Osteoblast (primary cell): ENCODE results near the gene RSAD2. TPM values are rescaled to one million over a fixed set of nuclear protein-coding genes. Genes with fewer than 3 reads are reported as not detected.

Source experiments
- DNase-seq: peaks from one replicate; pipeline ENCODE4 v3.0.0; 2011; ENCODE audit warnings: low spot score, mixed read lengths; ENCODE audit not compliant: insufficient read length; ENCODE audit errors: missing footprints
- H2AFZ ChIP-seq: 2 replicates; pipeline ENCODE4 v1.6.0; 2011; ENCODE audit warnings: mild to moderate bottlenecking, low read length
- H3K27ac ChIP-seq: 2 replicates; pipeline ENCODE4 v1.5.1; 2011; ENCODE audit warnings: mild to moderate bottlenecking, low read depth, low read length, moderate library complexity
- H3K27me3 ChIP-seq: 2 replicates; pipeline ENCODE4 v1.6.0; 2012; ENCODE audit warnings: mild to moderate bottlenecking, control low read depth, inconsistent platforms, low read length, moderate library complexity; ENCODE audit not compliant: insufficient read depth
- H3K36me3 ChIP-seq: 2 replicates; pipeline ENCODE4 v1.5.1; 2011; ENCODE audit warnings: mild to moderate bottlenecking, low read length, control low read depth, moderate library complexity; ENCODE audit not compliant: insufficient read depth
- H3K4me1 ChIP-seq: 2 replicates; pipeline ENCODE4 v1.5.1; 2011; ENCODE audit warnings: mild to moderate bottlenecking, low read length, control low read depth, moderate library complexity; ENCODE audit not compliant: insufficient read depth
- H3K4me2 ChIP-seq: 2 replicates; pipeline ENCODE4 v1.6.0; 2011; ENCODE audit warnings: mild to moderate bottlenecking, low read length; ENCODE audit not compliant: insufficient read depth
- H3K4me3 ChIP-seq: fragments of 200-600 bp; sonication (generic); 3 replicates; pipeline ENCODE4 v1.5.1; 2012; ENCODE audit warnings: mild to moderate bottlenecking, low read length, inconsistent platforms; ENCODE audit not compliant: insufficient read depth
- H3K79me2 ChIP-seq: 2 replicates; pipeline ENCODE4 v1.6.0; 2012; ENCODE audit warnings: mild to moderate bottlenecking, low read length, control low read depth, inconsistent platforms; ENCODE audit not compliant: insufficient read depth
- H3K9me3 ChIP-seq: 2 replicates; pipeline ENCODE4 v1.5.1; 2011; ENCODE audit warnings: low read depth, low read length, control low read depth
- H4K20me1 ChIP-seq: 2 replicates; pipeline ENCODE4 v1.6.0; 2012; ENCODE audit warnings: mild to moderate bottlenecking, low read length, control low read depth; ENCODE audit not compliant: insufficient read depth
- total RNA-seq: library from RNA; depleted of rRNA; stranded (reverse); fragments of >200 nt; gene quantifications from 2 replicates; pipeline ENCODE4 v1.2.3, GENCODE V29; 2012
- TF ChIP-seq, protein P1 (sequence below): IDR thresholded peaks from 2 replicates; pipeline ENCODE4 v1.5.1; 2011; ENCODE audit warnings: mild to moderate bottlenecking, low read depth, low read length, moderate library complexity; ENCODE audit errors: extremely low read depth

RSAD2 gene
- total RNA-seq, 1 donor = 0.72 TPM

DNA sequence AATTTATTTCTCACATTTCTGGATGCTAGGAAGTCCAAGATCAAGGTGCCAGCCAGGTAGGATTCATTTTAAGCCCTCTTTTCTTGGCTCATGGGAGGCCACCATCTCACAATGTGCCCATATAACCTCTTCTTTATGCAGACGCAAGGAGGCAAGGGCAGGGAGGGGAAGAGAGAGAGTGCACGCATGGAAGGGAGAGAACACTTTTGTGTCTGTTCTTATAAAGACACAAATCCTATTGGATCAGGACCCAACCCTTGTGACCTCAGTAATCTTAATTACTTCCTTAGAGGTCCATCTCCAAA, 44.3 kb upstream of the RSAD2 start:
- TF ChIP-seq, protein P1, sequence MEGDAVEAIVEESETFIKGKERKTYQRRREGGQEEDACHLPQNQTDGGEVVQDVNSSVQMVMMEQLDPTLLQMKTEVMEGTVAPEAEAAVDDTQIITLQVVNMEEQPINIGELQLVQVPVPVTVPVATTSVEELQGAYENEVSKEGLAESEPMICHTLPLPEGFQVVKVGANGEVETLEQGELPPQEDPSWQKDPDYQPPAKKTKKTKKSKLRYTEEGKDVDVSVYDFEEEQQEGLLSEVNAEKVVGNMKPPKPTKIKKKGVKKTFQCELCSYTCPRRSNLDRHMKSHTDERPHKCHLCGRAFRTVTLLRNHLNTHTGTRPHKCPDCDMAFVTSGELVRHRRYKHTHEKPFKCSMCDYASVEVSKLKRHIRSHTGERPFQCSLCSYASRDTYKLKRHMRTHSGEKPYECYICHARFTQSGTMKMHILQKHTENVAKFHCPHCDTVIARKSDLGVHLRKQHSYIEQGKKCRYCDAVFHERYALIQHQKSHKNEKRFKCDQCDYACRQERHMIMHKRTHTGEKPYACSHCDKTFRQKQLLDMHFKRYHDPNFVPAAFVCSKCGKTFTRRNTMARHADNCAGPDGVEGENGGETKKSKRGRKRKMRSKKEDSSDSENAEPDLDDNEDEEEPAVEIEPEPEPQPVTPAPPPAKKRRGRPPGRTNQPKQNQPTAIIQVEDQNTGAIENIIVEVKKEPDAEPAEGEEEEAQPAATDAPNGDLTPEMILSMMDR = no peak
- H3K4me2 ChIP-seq = no peak overlapping the region
- H4K20me1 ChIP-seq = no peaks in the 10 kb centered on the region
- no peaks in the 10 kb centered on the region for H3K79me2 ChIP-seq
- no peaks in the 10 kb centered on the region for H3K4me1 ChIP-seq
- H3K27ac ChIP-seq = no peak overlapping the region
- no peaks in the 10 kb centered on the region for H3K9me3 ChIP-seq
- H3K4me3 ChIP-seq = no peak overlapping the region
- DNase-seq = no peak
- no peak overlapping the region for H2AFZ ChIP-seq
- H3K36me3 ChIP-seq = no peaks in the 10 kb centered on the region
- no peaks in the 10 kb centered on the region for H3K27me3 ChIP-seq

DNA sequence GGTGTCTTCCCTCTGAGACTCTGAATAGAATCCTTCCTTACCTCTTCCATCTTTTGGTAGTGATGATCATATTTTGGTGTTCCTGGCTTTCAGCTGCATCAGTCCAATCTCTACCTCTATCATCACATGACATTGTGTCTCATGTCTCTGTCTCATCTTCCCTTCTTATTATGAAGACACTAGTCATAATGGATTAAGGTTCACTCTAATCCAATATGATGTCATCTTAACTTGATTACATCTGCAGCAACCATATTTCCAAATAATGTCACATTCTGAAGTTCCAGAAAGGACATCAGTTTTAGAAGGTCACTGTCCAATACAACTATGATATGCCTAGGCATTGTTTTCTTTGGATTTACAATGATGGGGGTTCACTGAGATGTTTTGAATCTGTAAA, 43.4 kb upstream of the RSAD2 start:
- DNase-seq = no peak
- Histone ChIP-seq H3K4me2 (no peak overlapping the region), H3K4me3 (no peak overlapping the region), H4K20me1 (no peaks in the 10 kb centered on the region), H3K36me3 (no peaks in the 10 kb centered on the region), H2AFZ (no peak overlapping the region), H3K4me1 (no peaks in the 10 kb centered on the region), H3K27ac (no peak overlapping the region), H3K27me3 (no peaks in the 10 kb centered on the region), H3K79me2 (no peaks in the 10 kb centered on the region), H3K9me3 (no peaks in the 10 kb centered on the region)
- TF ChIP-seq, protein P1 = no peak

DNA sequence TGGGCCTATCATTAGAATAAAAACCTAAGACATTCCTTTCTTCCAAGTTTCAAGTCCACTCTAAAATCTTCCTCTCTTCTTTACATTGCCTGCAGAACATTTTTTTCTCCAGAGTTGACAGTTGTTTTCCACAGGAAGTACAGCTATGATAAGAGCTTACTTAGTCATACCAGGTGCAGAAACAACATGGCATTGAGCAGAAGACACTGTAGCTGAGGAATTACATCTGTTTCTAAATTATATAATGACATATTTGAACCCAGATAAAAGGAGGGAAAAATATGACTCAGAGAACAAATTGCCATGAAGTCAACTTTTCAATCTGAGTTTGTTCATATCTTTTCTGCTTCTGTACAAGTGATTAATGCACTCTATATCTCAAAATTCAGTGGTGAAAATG, 42.1 kb upstream of the RSAD2 start:
- TF ChIP-seq, protein P1 = no peak
- Histone ChIP-seq H3K4me1 (no peaks in the 10 kb centered on the region), H3K27ac (no peak overlapping the region), H3K36me3 (no peaks in the 10 kb centered on the region), H3K79me2 (no peaks in the 10 kb centered on the region), H2AFZ (no peak overlapping the region), H3K27me3 (no peaks in the 10 kb centered on the region), H4K20me1 (no peaks in the 10 kb centered on the region), H3K4me2 (no peak overlapping the region), H3K9me3 (no peaks in the 10 kb centered on the region), H3K4me3 (no peak overlapping the region)
- no peak for DNase-seq

DNA sequence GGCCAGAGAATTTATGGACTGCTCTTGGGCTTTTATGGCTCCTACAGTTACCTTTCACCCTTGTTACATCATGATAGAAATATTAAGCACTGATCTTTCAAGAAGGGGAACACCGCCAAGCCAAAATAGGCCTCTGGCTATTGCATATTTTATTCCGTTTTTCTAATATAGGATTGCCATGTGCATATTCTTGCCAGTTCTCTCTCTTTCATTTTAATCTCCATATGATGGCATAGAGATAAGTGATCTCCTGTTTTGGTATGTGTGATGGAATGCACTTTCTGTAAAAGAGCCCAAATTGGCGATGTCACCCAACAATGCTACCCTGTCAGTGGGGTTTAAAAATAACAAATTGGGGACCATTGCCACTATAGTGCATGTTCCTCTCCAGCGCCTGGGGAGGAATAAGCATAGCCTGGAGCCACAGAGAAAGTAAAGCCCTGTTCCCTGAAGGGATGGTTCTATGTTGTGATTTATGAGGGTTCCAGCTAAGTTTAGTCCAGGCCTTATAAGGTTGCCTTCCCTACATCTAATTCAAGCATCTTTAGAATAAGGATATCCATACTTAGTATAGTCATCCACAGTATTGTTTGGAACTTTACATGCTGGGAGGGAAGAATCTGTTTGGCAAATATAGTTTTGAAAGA, 38.8 kb upstream of the RSAD2 start:
- H3K36me3 ChIP-seq = no peaks in the 10 kb centered on the region
- H2AFZ ChIP-seq = no peak overlapping the region
- H3K9me3 ChIP-seq = peaks cover 2% of the 10 kb centered on the region
- no peak overlapping the region for H3K27ac ChIP-seq
- no peaks in the 10 kb centered on the region for H3K27me3 ChIP-seq
- H3K4me2 ChIP-seq = no peak overlapping the region
- H3K4me1 ChIP-seq = no peaks in the 10 kb centered on the region
- TF ChIP-seq, protein P1 = no peak
- H3K4me3 ChIP-seq = no peak overlapping the region
- H4K20me1 ChIP-seq = no peaks in the 10 kb centered on the region
- no peak for DNase-seq
- no peaks in the 10 kb centered on the region for H3K79me2 ChIP-seq
